Measurements from ENCODE around the gene EDN3.

Gene EDN3

GRCh38 chr20:59284470-59284869 is 15.9 kb upstream of the EDN3 start:
- TF ChIP-seq, protein P1, sequence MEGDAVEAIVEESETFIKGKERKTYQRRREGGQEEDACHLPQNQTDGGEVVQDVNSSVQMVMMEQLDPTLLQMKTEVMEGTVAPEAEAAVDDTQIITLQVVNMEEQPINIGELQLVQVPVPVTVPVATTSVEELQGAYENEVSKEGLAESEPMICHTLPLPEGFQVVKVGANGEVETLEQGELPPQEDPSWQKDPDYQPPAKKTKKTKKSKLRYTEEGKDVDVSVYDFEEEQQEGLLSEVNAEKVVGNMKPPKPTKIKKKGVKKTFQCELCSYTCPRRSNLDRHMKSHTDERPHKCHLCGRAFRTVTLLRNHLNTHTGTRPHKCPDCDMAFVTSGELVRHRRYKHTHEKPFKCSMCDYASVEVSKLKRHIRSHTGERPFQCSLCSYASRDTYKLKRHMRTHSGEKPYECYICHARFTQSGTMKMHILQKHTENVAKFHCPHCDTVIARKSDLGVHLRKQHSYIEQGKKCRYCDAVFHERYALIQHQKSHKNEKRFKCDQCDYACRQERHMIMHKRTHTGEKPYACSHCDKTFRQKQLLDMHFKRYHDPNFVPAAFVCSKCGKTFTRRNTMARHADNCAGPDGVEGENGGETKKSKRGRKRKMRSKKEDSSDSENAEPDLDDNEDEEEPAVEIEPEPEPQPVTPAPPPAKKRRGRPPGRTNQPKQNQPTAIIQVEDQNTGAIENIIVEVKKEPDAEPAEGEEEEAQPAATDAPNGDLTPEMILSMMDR (IDR thresholded peaks at IDR 0.05; ENCODE audit: low read depth, low read length, missing control alignments): no peak
- DNase-seq (ENCODE audit: extremely low read depth, low read depth): no peak
- no peak overlapping the region for H3K4me3 ChIP-seq (replicated peaks; ENCODE audit: low read depth, low read length)

DNA sequence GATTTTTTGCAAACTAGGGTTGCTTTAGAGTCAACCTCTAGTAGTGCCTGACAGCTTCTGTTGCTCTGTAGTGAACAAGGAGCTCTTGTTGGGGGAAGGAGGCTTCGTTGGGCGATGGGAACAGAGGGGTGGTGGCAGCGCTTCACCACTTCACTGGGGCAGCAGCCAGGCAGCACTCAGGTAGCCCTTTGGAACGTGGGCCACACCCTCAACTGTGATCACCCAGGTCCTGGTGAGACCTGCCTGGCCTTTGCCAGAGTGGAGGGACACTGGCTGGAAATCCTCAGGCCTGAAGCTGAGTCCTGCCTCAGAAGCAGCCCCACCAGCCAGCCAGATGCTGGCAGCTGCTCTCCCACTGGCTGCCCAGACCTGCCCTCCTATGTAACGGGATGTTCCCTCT is 10.4 kb upstream of the EDN3 start:
- H3K4me3 ChIP-seq (replicated peaks; ENCODE audit: low read depth, low read length): no peak overlapping the region
- TF ChIP-seq, protein P1 (IDR thresholded peaks at IDR 0.05; ENCODE audit: low read depth, low read length, missing control alignments): no peak
- DNase-seq (ENCODE audit: extremely low read depth, low read depth): no peak

DNA sequence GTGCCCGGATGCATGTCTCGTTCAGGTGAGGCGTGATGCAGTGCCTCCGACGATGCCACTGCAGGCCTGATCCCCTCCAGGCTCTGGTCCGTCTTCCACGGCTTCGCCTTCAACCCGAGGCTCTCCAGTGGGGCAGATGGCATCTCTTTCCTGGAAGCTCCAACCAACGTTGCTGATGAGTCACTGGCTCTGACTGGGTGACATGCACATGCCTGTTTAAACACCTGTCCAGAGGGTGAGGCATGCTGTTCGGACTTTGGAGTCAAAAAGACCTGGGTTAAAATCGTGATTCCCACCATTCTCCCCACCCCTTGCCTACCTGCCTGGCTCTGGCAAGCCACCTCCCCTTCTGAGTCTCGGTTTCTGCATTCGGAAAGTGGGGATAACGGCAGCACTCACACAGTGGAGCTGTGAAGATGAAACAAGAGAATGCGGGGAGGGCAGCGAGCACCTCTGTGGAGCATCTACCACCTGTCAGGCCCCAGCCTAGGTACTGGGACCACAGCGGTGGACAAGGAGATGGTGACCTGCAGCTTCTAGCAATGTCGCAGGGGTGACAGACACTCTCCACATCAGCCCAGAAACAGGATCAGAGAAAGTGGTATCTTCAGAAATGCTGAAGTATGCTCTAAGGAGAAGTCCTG is 8.5 kb upstream of the EDN3 start:
- DNase-seq (ENCODE audit: extremely low read depth, low read depth): no peak
- TF ChIP-seq, protein P1 (IDR thresholded peaks at IDR 0.05; ENCODE audit: low read depth, low read length, missing control alignments): no peak
- H3K4me3 ChIP-seq (replicated peaks; ENCODE audit: low read depth, low read length): no peak overlapping the region

DNA sequence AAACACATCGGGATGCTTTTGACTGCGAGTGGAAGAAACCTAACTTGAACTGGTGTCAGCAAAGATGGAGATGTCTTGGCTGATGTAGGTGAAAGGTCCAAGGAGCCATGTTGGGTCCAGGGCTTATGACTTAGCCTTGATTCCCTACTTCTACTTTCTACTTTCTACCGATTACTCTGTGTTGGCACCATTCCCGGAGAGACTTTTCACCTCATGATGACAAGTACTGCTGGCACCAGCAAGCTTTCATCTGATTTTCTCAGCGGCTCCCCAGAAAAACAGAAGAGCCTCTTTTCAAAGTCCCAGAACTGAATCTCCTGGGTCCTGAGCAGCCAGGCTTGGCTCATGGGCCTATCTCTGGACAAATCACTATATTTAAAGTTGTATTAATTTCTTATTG is 4.9 kb upstream of the EDN3 start:
- DNase-seq (ENCODE audit: extremely low read depth, low read depth): no peak
- TF ChIP-seq, protein P1 (IDR thresholded peaks at IDR 0.05; ENCODE audit: low read depth, low read length, missing control alignments): no peak
- no peak overlapping the region for H3K4me3 ChIP-seq (replicated peaks; ENCODE audit: low read depth, low read length)

- no peak overlapping the region for H3K4me3 ChIP-seq (replicated peaks; ENCODE audit: low read depth, low read length)
- TF ChIP-seq, protein P1 (IDR thresholded peaks at IDR 0.05; ENCODE audit: low read depth, low read length, missing control alignments): no peak
- no peak for DNase-seq (ENCODE audit: extremely low read depth, low read depth)
Measured at GRCh38 chr20:59297686-59298085, 2.7 kb upstream of the EDN3 start.

- H3K4me3 ChIP-seq (replicated peaks; ENCODE audit: low read depth, low read length): no peak overlapping the region
- TF ChIP-seq, protein P1 (IDR thresholded peaks at IDR 0.05; ENCODE audit: low read depth, low read length, missing control alignments): no peak
- DNase-seq (ENCODE audit: extremely low read depth, low read depth): no peak
Measured at GRCh38 chr20:59299945-59300332, 472 bp upstream of the EDN3 start.

Data from HFF-Myc (cell line).